Cerebellar cortex (tissue), 1 donor: ENCODE data around the gene KCNH1.

Source experiments
- DNase-seq: peaks from one replicate; pipeline ENCODE4 v3.0.0-alpha.2; 2015; ENCODE audit warnings: low spot score

KCNH1 gene

GRCh38 chr1:210917560-210918169, 216.3 kb downstream of the KCNH1 start:
- no peak for DNase-seq

- DNase-seq: no peak
These were observed 217.4 kb downstream of the KCNH1 start for GRCh38 chr1:210916548-210916947.

GRCh38 chr1:210915890-210916507, 217.9 kb downstream of the KCNH1 start:
- DNase-seq: no peak

GRCh38 chr1:210912752-210913151, 221.2 kb downstream of the KCNH1 start:
- no peak for DNase-seq

GRCh38 chr1:210910020-210910575, 223.8 kb downstream of the KCNH1 start:
- DNase-seq: no peak

- DNase-seq: no peak
These were observed 225.2 kb downstream of the KCNH1 start for GRCh38 chr1:210908791-210909190.

GRCh38 chr1:210908257-210908656, 225.7 kb downstream of the KCNH1 start:
- DNase-seq: peak; percentile 72

- no peak for DNase-seq
These were observed 226.6 kb downstream of the KCNH1 start for GRCh38 chr1:210907251-210907805.

GRCh38 chr1:210905944-210906453, 227.9 kb downstream of the KCNH1 start:
- no peak for DNase-seq

- DNase-seq: no peak
These were observed 228.5 kb downstream of the KCNH1 start for GRCh38 chr1:210905365-210905904.

GRCh38 chr1:210901981-210902770, 231.8 kb downstream of the KCNH1 start:
- DNase-seq: peak; percentile 97

- no peak for DNase-seq
These were observed 233.1 kb downstream of the KCNH1 start for GRCh38 chr1:210900820-210901219.

- no peak for DNase-seq
These were observed 233.9 kb downstream of the KCNH1 start for GRCh38 chr1:210900079-210900478.

GRCh38 chr1:210899676-210900075, 234.3 kb downstream of the KCNH1 start:
- no peak for DNase-seq

- no peak for DNase-seq
These were observed 235.5 kb downstream of the KCNH1 start for GRCh38 chr1:210898473-210898872.

- no peak for DNase-seq
These were observed 250.1 kb downstream of the KCNH1 start for GRCh38 chr1:210883821-210884220.

GRCh38 chr1:210882414-210883221, 251.3 kb downstream of the KCNH1 start:
- DNase-seq: no peak

GRCh38 chr1:210878564-210878963, 255.4 kb downstream of the KCNH1 start:
- no peak for DNase-seq

GRCh38 chr1:210876275-210876674, 257.7 kb downstream of the KCNH1 start:
- no peak for DNase-seq

- no peak for DNase-seq
These were observed 267.4 kb downstream of the KCNH1 start for GRCh38 chr1:210866532-210866931.

- DNase-seq: no peak
These were observed 276.2 kb downstream of the KCNH1 start for GRCh38 chr1:210857705-210858104.
